ENCODE results near the gene COA1. TPM values are rescaled to one million over a fixed set of nuclear protein-coding genes. Genes with fewer than 3 reads are reported as not detected.

COA1 gene
- total RNA-seq, 1 experiment from 2014 or later = 151 TPM

- POLR2A ChIA-PET (ENCODE audit: unreplicated experiment) = no interaction called here
- peaks cover 41% of the 10 kb centered on the region for H3K4me1 ChIP-seq (replicated peaks; ENCODE audit: insufficient read depth)
- CTCF ChIA-PET = no interaction called here
Measured at GRCh38 chr7:43767311-43767710, 38.0 kb upstream of the COA1 start.

GRCh38 chr7:43766564-43766963 lies 37.2 kb upstream of the COA1 start:
- ChIA-PET CTCF (interaction anchor here (0.6 kb wide), 1 partner anchor 180 kb away, joined by 5 read pairs; no protein-coding TSS in a partner anchor), POLR2A (ENCODE audit: unreplicated experiment) (no interaction called here)
- DNase-seq = no peak
- Histone ChIP-seq H3K9me3 (ENCODE audit: insufficient read depth, low read depth) (no peaks in the 10 kb centered on the region), H3K27ac (no peak overlapping the region), H3K36me3 (ENCODE audit: low read depth) (peaks cover 4% of the 10 kb centered on the region; the same call in 1 of the 2 replicates), H3K4me1 (replicated peaks; ENCODE audit: insufficient read depth) (peaks cover 49% of the 10 kb centered on the region), H3K9me2 (ENCODE audit: insufficient read depth) (no peaks in the 10 kb centered on the region), H3K4me3 (no peak overlapping the region), H3K4me2 (no peak overlapping the region), H3K79me2 (ENCODE audit: low read depth) (peaks cover 26% of the 10 kb centered on the region), H3F3A (ENCODE audit: insufficient read depth, low read depth) (peaks cover 40% of the 10 kb centered on the region), H3K27me3 (ENCODE audit: insufficient read depth, low read depth) (no peaks in the 10 kb centered on the region), H2AFZ (no peak overlapping the region), H4K20me1 (ENCODE audit: insufficient read depth) (no peaks in the 10 kb centered on the region)
- TF ChIP-seq EZH2 (IDR thresholded peaks at IDR 0.05; ENCODE audit: low read depth) (no peak), CTCF (conservative IDR thresholded peaks at IDR 0.05) (no peak)
- no TSS peak for BruUV-seq (replicated peaks)
- intact Hi-C loops (cut with micrococcal nuclease; ENCODE audit: unreplicated experiment) = no loop called here

More at GRCh38 chr7:43767311-43767710, 38.0 kb upstream of the COA1 start:
- Histone ChIP-seq H3K9me3 (ENCODE audit: insufficient read depth, low read depth) (no peaks in the 10 kb centered on the region), H3F3A (ENCODE audit: insufficient read depth, low read depth) (peaks cover 32% of the 10 kb centered on the region; the same call in 1 of the 2 replicates), H3K27ac (no peak overlapping the region), H3K4me3 (no peak overlapping the region), H3K36me3 (ENCODE audit: low read depth) (peaks cover 4% of the 10 kb centered on the region; the same call in 1 of the 2 replicates), H3K27me3 (ENCODE audit: insufficient read depth, low read depth) (no peaks in the 10 kb centered on the region), H3K79me2 (ENCODE audit: low read depth) (peaks cover 26% of the 10 kb centered on the region), H2AFZ (no peak overlapping the region), H4K20me1 (ENCODE audit: insufficient read depth) (no peaks in the 10 kb centered on the region), H3K9me2 (ENCODE audit: insufficient read depth) (no peaks in the 10 kb centered on the region), H3K4me2 (no peak overlapping the region)
- no TSS peak for BruUV-seq (replicated peaks)
- intact Hi-C loops (cut with micrococcal nuclease; ENCODE audit: unreplicated experiment) = no loop called here
- TF ChIP-seq EZH2 (IDR thresholded peaks at IDR 0.05; ENCODE audit: low read depth) (no peak), CTCF (conservative IDR thresholded peaks at IDR 0.05) (no peak)
- no peak for DNase-seq

DNA sequence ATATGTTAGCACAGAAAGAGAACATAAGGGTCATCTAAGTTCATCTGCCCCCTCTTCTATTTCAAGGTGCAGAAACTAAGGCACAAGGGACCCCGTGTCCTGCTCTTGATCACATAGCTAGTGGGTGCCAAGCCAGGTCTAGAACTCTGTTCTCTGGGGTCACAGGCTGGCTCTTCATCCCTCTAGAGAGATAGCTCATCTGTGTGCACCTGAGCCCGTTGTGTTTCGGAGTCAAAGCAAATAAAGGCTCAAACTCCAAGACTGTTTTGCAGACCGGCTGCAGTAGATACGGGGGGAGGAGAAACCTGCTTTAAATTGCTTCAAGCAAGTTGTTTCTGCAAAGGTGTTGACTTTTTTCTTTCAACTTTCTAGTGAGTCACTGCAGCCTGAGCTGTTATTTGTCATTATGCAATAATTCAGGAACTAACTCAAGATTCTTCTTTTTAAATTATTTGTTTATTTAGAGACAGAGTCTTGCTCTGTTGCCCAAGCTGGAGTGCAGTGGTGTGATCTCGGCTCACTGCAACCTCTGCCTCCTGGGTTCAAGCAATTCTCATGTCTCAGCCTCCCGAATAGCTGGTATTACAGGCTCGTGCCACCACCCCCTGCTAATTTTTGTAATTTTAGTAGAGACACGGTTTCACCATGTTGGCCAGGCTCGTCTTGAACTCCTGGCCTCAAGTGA lies 35.6 kb upstream of the COA1 start:
- H3K27me3 ChIP-seq (ENCODE audit: insufficient read depth, low read depth) = no peaks in the 10 kb centered on the region
- no peaks in the 10 kb centered on the region for H3K36me3 ChIP-seq (ENCODE audit: low read depth)
- H3F3A ChIP-seq (ENCODE audit: insufficient read depth, low read depth) = peaks cover 49% of the 10 kb centered on the region
- no peaks in the 10 kb centered on the region for H4K20me1 ChIP-seq (ENCODE audit: insufficient read depth)
- no TSS peak for BruUV-seq (replicated peaks)
- POLR2A ChIA-PET (ENCODE audit: unreplicated experiment) = interaction anchor here (0.6 to 0.7 kb wide), 3 partner anchors 36 to 710 kb away, joined by 5 to 25 read pairs (median 13); partner anchors contain the start of gene COA1
- peaks cover 65% of the 10 kb centered on the region for H3K4me1 ChIP-seq (replicated peaks; ENCODE audit: insufficient read depth)
- H3K9me2 ChIP-seq (ENCODE audit: insufficient read depth) = no peaks in the 10 kb centered on the region
- H3K9me3 ChIP-seq (ENCODE audit: insufficient read depth, low read depth) = no peaks in the 10 kb centered on the region
- H3K27ac ChIP-seq = peak overlapping the region; percentile 71
- peaks cover 37% of the 10 kb centered on the region for H3K79me2 ChIP-seq (ENCODE audit: low read depth)
- no peak for TF ChIP-seq EZH2 (IDR thresholded peaks at IDR 0.05; ENCODE audit: low read depth)
- TF ChIP-seq CTCF (conservative IDR thresholded peaks at IDR 0.05) = no peak
- peak overlapping the region; percentile 68 for H3K4me2 ChIP-seq
- no peak overlapping the region for H2AFZ ChIP-seq
- intact Hi-C loops (cut with micrococcal nuclease; ENCODE audit: unreplicated experiment) = loop anchor here (2.0 kb wide), 1 partner anchor 14 kb away; no protein-coding TSS in a partner anchor
- CTCF ChIA-PET = interaction anchor here (1.1 to 1.4 kb wide), 2 partner anchors 46 to 182 kb away, joined by 4 to 7 read pairs; partner anchors contain the start of gene STK17A
- peak; percentile 57 to 99 for DNase-seq
- H3K4me3 ChIP-seq = peak overlapping the region; percentile 7; the same call in 1 of the 2 replicates
